Lower leg skin (tissue), 4 donors: ENCODE results near the gene IL11RA. TPM values are rescaled to one million over a fixed set of nuclear protein-coding genes. Genes with fewer than 3 reads are reported as not detected.

ENCODE experiments used
- DNase-seq, 2 donors: peaks; one replicate each; pipeline ENCODE4 v3.0.0-alpha.2; 2019; ENCODE audit warnings: low spot score in 2 of 2
- H3K4me3 ChIP-seq: fragments of 200-600 bp; sonication (generic); 2 replicates; pipeline ENCODE4 v1.5.1; 2017; ENCODE audit warnings: mild to moderate bottlenecking, low read depth; ENCODE audit not compliant: poor library complexity, severe bottlenecking
- CTCF ChIP-seq, 3 donors: fragments of 450-650 bp; IDR thresholded peaks; one replicate each; pipeline ENCODE4 v1.5.1; 2016; ENCODE audit warnings: antibody characterized with exemption in 3 of 3, mild to moderate bottlenecking in 3 of 3, moderate library complexity in 2 of 3
- POLR2A ChIP-seq, 2 donors: fragments of 450-650 bp; IDR thresholded peaks; one replicate each; pipeline ENCODE4 v1.6.1; 2016 to 2017; ENCODE audit warnings: antibody characterized with exemption in 2 of 2, mild to moderate bottlenecking in 1 of 2, moderate library complexity in 1 of 2
- WGBS, 2 donors: methylation state at CpG; one replicate each; pipeline ENCODE4 v1.1.5; 2018; 5-methylcytosine and 5-hydroxymethylcytosine counted together
- intact Hi-C: fragments of 100-400 bp; cut with DNase I; formaldehyde crosslinking; loops from one replicate; pipeline ENCODE4 v1.15.0; 2023; ENCODE audit warnings: low total_unique reads
- total RNA-seq, 4 donors: library from RNA; depleted of rRNA; stranded (reverse); fragments of >200 nt; gene quantifications; one replicate each; pipeline ENCODE4 v1.1.0, GENCODE V29; 2016

Gene IL11RA
- total RNA-seq, 4 donors from 2014 or later, result 27.7 to 37.7 (median 29.9) TPM

- DNase-seq, result no peak
- no peak overlapping the region for H3K4me3 ChIP-seq
- TF ChIP-seq POLR2A (IDR thresholded peaks at IDR 0.05) (no peak), CTCF (IDR thresholded peaks at IDR 0.05) (no peak)
- intact Hi-C loops, result no loop called here
- WGBS, 2 donors, result 91 to 94% methylated on average over 15 to 17 of the region's 20 CpGs
Measured at GRCh38 chr9:34610434-34611206, 41.4 kb upstream of the IL11RA start.

GRCh38 chr9:34611251-34611810 is 40.7 kb upstream of the IL11RA start:
- WGBS, 2 donors, result 64 to 68% methylated on average over 9 to 10 of the region's 10 CpGs
- peak overlapping the region; percentile 43 for H3K4me3 ChIP-seq
- TF ChIP-seq CTCF (IDR thresholded peaks at IDR 0.05), result no peak
- TF ChIP-seq POLR2A (IDR thresholded peaks at IDR 0.05), result no peak
- no peak for DNase-seq
- intact Hi-C loops, result no loop called here

- 1% methylated on average over 39 to 74 of the region's 77 CpGs for WGBS, 2 donors
- intact Hi-C loops, result no loop called here
Measured at GRCh38 chr9:34611811-34612787, 39.9 kb upstream of the IL11RA start, which contains the start of gene RPP25L. Gene RPP25L (minus strand): TSS chr9:34612097. CDS start chr9:34611296, 801 bp downstream.

GRCh38 chr9:34612788-34613390 is 39.1 kb upstream of the IL11RA start:
- peak; percentile 83 to 97 for DNase-seq
- 2 to 3% methylated on average over 15 of the region's 15 CpGs for WGBS, 2 donors
- TF ChIP-seq POLR2A (IDR thresholded peaks at IDR 0.05), result no peak
- peak in 1 of 3 donors; percentile 28 for TF ChIP-seq CTCF (IDR thresholded peaks at IDR 0.05)
- no peak overlapping the region for H3K4me3 ChIP-seq
- intact Hi-C loops, result no loop called here

More at GRCh38 chr9:34611811-34612787, 39.9 kb upstream of the IL11RA start, which contains the start of gene RPP25L:
- no peak for TF ChIP-seq CTCF (IDR thresholded peaks at IDR 0.05)
- peak in 1 of 2 donors; percentile 24 for TF ChIP-seq POLR2A (IDR thresholded peaks at IDR 0.05)
- H3K4me3 ChIP-seq, result peak within 1 kb of the TSS; percentile 43
- DNase-seq, result peak; percentile 78 to 95

GRCh38 chr9:34615132-34615531 is 36.9 kb upstream of the IL11RA start:
- 74 to 86% methylated on average over 2 of the region's 2 CpGs for WGBS, 2 donors
- TF ChIP-seq POLR2A (IDR thresholded peaks at IDR 0.05), result no peak
- TF ChIP-seq CTCF (IDR thresholded peaks at IDR 0.05), result no peak
- no peak overlapping the region for H3K4me3 ChIP-seq
- no peak for DNase-seq
- intact Hi-C loops, result no loop called here
